Skin of body (tissue), 2 donors: Measurements from ENCODE around the gene OR6C6. TPM values are rescaled to one million over a fixed set of nuclear protein-coding genes. Genes with fewer than 3 reads are reported as not detected.
"Not testable (repeated sequence)": the region's sequence is repeated elsewhere in the genome, so short reads cannot be mapped to it uniquely, and the experiment has no call there.

Experiments
- DNase-seq: peaks from one replicate; lab custom pipeline; 2025; lab: John Stamatoyannopoulos, UW
- total RNA-seq: library from RNA; depleted of rRNA; stranded (reverse); fragments of >200 nt; gene quantifications from one replicate; pipeline ENCODE4 v1.2.3, GENCODE V29; 2014

OR6C6 gene
- not detected for total RNA-seq

DNA sequence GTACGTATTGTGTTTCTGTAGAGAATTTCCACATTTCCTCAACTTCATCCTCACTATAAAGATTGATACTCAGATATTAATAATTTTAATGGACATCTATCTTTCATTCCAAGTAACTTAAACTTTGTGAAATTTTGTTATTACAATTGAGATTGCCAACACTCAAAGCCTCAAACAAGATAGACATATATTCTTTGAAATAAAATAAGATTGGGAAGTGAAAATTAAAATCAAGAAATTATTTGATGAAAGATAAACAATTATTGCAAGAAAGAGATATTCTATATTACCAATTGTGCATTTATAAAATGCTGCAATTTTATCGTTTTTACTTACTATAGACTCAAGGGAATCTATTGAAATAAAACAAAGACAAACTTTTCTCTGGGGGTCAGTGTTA is at the start of gene OR6C6:
OR6C6 (minus strand) TSS at position 101 of the 400 bp plus-strand sequence. CDS start 1,337 bp downstream, outside the sequence.
- DNase-seq, result no peak

DNA sequence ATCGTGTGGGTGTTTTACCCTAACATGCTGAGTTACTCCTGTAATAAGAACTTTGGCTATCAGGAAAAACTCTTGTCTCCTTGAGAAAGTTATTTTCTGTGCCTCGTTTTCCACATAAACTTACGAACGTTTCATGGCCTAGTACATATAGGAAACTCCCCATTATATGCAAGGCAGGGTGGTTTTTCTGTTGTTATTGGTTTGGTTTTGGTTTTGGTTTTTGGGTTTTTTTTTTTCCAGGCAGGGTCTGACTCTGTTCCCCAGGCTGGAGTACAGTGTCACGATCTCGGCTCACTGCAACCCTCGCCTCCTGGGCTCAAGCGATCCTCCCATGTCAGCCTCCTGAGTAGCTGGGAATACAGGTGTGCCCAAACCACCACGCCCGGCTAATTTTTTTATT is 39.6 kb upstream of the OR6C6 start:
- no peak for DNase-seq

DNA sequence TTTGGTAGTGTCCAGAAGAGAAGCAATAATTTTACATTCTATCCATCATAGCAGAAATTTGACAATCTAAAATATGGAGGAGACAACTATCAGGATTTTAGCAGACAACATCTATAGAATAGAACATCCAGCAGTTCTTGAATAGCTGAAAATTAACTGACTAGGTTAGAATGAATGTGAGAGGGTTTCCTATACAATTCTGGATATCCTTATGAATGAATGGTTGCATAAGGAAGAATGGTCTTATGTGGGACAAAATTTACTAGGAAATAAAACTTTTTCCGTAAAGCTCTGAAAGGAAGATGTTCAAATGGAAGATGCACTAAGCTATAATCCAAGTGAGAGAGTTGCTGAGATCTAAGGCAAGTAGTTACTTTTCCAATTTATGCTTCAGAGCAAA is 34.1 kb upstream of the OR6C6 start, which contains the start of gene OR6C3:
OR6C3 (plus strand) TSS at position 301 of the 400 bp plus-strand sequence. CDS start 955 bp downstream, outside the sequence.
- DNase-seq, result no peak

DNA sequence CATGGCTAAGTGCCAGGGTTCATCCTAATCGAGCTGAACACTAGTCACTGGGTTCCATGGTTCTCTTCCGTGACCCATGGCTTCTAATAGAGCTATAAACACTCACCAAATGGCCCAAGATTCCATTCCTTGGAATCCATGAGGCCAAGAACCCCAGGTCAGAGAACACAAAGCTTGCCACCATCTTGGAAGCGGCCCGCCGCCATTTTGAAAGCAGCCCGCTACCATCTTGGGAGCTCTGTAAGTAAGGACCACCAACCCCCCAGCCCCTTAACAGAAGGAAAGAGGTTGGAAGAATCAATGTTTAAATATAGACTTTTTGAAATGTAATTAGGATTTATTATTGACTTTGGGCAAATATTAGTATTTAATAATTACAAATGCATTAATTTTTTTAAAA is 29.4 kb upstream of the OR6C6 start:
- not testable (repeated sequence) for DNase-seq

DNA sequence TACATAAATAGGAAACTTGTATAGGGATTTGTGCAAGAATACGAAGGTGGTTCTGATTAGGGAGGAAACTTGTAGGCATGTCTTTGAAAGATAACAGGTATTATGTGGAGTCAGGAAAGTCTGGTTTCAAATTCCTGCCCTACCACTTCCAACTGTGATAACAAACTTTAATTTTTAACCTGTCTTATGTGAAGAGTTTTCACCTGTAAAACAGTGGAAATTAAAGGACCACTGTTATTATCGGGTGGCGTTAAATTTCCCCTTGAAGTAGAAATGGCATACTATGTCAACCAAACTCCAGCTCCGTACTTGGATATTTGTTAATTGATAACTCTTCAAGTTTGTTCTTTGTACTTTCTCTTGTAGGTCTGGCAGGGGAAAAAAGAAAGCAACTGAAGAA is 23.8 kb upstream of the OR6C6 start:
- DNase-seq, result no peak

- no peak for DNase-seq
Observed at GRCh38 chr12:55314043-55314442, 17.7 kb upstream of the OR6C6 start, which contains the start of gene OR6C1. Gene OR6C1 (plus strand): TSS chr12:55314343. CDS start chr12:55320600, 6,257 bp downstream.

GRCh38 chr12:55289999-55290398 is 6.4 kb downstream of the OR6C6 start:
- DNase-seq, result no peak

- no peak for DNase-seq
Observed at GRCh38 chr12:55280991-55281390, 15.4 kb downstream of the OR6C6 start.

GRCh38 chr12:55258303-55258702 is 38.1 kb downstream of the OR6C6 start:
- DNase-seq, result no peak

DNA sequence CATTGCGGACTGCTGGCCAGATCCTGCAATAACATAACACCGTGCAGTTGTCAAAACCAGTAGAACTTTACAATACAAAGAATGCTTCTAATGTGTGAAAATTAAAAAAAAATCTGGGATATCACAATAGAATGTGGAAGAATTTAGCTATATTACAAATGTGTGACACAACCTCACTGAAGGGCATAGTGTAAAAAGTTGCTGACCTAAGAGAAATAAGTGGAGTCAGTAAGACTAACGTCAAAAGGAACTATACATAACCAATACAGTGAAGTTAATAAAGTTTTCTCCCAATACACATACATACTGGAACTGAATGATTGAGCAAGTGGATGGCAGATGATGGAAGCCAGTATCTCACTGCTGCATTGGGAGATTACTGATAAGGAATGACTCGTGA is 39.5 kb downstream of the OR6C6 start:
- no peak for DNase-seq

DNA sequence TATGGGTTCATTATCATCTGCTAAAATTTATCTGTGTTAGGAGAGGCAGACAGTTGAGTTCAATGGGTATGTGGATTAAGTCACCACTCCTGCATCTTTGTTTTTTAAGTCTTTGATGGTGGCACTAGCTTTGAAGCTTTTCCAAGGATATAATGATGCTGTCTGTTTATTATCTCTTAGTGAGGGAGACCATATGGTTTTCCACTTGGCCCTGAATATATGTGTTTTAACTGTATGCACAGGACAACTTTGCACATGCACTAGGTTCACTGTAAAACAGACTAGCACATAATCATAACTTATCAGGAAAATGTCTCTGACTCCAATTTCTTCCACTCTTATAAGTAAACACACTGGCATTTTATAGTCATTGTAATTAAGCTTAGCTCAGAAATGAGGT is 43.1 kb downstream of the OR6C6 start:
- no peak for DNase-seq

DNA sequence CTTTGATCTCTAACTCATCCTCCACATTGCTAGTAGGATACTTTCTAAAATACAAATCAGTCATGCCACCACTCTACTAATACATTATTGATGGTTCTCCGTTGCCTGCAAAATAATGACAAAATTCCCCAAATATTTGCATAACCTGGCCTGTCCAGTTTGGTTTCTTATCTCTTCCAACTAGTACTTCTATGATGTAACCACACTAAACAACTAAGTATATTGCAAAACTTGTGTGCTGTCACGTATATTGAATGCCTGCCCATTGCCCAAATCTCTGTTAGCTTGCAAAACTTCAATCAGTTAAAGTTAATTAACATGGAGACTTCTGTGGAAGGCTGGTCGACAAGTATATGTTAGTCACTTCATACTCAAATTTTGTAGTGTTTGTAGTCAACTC is 45.4 kb downstream of the OR6C6 start:
- no peak for DNase-seq

DNA sequence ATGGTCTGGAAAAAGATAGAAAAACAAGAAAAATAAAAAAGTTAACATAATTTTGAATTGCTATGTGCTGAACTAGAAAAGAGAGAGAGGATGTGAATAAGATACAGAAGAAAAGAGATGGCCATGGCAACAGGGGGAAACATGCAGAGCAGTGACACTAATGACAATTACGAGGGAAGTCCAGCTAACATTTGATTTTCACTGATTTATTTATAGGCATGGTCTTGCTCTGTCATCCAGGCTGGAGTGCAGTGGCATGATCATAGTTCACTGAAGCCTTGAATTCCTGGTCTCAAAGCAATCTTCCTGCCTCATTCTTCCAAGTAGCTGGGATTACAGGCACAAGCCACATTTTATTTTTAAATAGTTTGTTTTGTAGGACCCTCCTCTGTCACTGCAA is 50.2 kb downstream of the OR6C6 start:
- DNase-seq, result no peak

DNA sequence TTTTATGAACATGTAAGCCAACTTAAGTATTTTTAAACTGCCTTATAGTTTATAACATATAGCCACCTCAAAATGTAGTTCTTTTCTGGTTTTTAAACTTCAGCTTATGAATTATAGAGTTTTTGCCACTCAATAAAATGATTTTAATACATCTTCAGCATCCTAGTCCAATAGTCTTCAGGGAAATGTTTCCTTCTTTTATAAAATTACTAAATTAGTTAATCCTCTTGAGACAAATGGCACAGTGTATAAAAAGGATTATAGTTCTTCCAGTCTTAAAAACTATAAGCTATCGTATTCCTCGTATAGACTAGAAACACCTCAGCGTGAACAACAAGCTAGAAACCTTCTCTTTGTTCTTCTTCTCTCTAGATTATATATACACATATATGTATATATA is 52.1 kb downstream of the OR6C6 start, which contains the start of gene OR6C74:
OR6C74 (plus strand) TSS at position 301 of the 400 bp plus-strand sequence. CDS start 2,679 bp downstream, outside the sequence.
- no peak for DNase-seq

Other genes starting within 250 kb of the OR6C6 start
- gene OR9K2, start 170.2 kb downstream of the OR6C6 start, total RNA-seq, result not detected
- not detected for gene OR10A7, start 75.5 kb downstream of the OR6C6 start, total RNA-seq
- not detected for gene OR6C74, start 52.0 kb downstream of the OR6C6 start, total RNA-seq
- not detected for gene OR6C1, start 17.8 kb upstream of the OR6C6 start, total RNA-seq
- not detected for gene OR6C3, start 34.2 kb upstream of the OR6C6 start, total RNA-seq
- not detected for gene OR6C75, start 66.4 kb upstream of the OR6C6 start, total RNA-seq
- not detected for gene OR6C65, start 104.0 kb upstream of the OR6C6 start, total RNA-seq
- gene OR6C76, start 129.7 kb upstream of the OR6C6 start, total RNA-seq, result not detected
- not detected for gene OR6C2, start 147.5 kb upstream of the OR6C6 start, total RNA-seq
- gene OR6C70, start 173.6 kb upstream of the OR6C6 start, total RNA-seq, result not detected
- not detected for gene OR6C68, start 195.8 kb upstream of the OR6C6 start, total RNA-seq